ENCODE data around the gene NRL.

- TF ChIP-seq, protein P1, sequence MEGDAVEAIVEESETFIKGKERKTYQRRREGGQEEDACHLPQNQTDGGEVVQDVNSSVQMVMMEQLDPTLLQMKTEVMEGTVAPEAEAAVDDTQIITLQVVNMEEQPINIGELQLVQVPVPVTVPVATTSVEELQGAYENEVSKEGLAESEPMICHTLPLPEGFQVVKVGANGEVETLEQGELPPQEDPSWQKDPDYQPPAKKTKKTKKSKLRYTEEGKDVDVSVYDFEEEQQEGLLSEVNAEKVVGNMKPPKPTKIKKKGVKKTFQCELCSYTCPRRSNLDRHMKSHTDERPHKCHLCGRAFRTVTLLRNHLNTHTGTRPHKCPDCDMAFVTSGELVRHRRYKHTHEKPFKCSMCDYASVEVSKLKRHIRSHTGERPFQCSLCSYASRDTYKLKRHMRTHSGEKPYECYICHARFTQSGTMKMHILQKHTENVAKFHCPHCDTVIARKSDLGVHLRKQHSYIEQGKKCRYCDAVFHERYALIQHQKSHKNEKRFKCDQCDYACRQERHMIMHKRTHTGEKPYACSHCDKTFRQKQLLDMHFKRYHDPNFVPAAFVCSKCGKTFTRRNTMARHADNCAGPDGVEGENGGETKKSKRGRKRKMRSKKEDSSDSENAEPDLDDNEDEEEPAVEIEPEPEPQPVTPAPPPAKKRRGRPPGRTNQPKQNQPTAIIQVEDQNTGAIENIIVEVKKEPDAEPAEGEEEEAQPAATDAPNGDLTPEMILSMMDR (IDR thresholded peaks at IDR 0.05), result no peak
- no peak for TF ChIP-seq POLR2A (IDR thresholded peaks at IDR 0.05)
Observed at GRCh38 chr14:24082411-24083080, 32.2 kb downstream of the NRL start.
